HepG2 (cell line): ENCODE measurements around the gene ADAP2. TPM values are rescaled to one million over a fixed set of nuclear protein-coding genes. Genes with fewer than 3 reads are reported as not detected.

Experiments
- ATF1 ChIP-seq: IDR thresholded peaks from 2 replicates; pipeline ENCODE4 v1.6.1; 2016; ENCODE audit warnings: mild to moderate bottlenecking, control low read depth
- ATF7 ChIP-seq, 2 experiments: fragments of 450-650 bp in 1 of 2; sonication (generic) in 1 of 2; formaldehyde crosslinking in 1 of 2; IDR thresholded peaks; 2 replicates each; pipeline versions ENCODE4 v1.4.0 to v1.6.1; 2016 to 2020; ENCODE audit warnings: antibody characterized with exemption in 1 of 2, mild to moderate bottlenecking in 1 of 2, missing genetic modification reagents in 1 of 2
- ATRX ChIP-seq: sonication (generic); formaldehyde crosslinking; IDR thresholded peaks from 2 replicates; pipeline ENCODE4 v1.4.0; 2020; ENCODE audit warnings: missing genetic modification reagents, borderline replicate concordance
- CBX2 ChIP-seq, 2 experiments: fragments of 200-600 bp in 1 of 2; sonication (generic); formaldehyde crosslinking in 1 of 2; IDR thresholded peaks; 2 replicates each; pipeline versions ENCODE4 v1.7.0 to v1.8.1; 2018 to 2022; ENCODE audit warnings: low read depth in 2 of 2, low read length in 1 of 2, mild to moderate bottlenecking in 1 of 2, missing genetic modification reagents in 1 of 2
- IKZF1 ChIP-seq: fragments of 450-650 bp; IDR thresholded peaks from 2 replicates; pipeline ENCODE4 v1.7.1; 2016
- IRF1 ChIP-seq: sonication (generic); formaldehyde crosslinking; IDR thresholded peaks from 2 replicates; pipeline ENCODE4 v1.4.0; 2020; ENCODE audit warnings: low read depth, mild to moderate bottlenecking, missing genetic modification reagents
- KLF12 ChIP-seq: sonication (generic); formaldehyde crosslinking; IDR thresholded peaks from 2 replicates; pipeline ENCODE4 v1.4.0; 2020; ENCODE audit warnings: missing genetic modification reagents, borderline replicate concordance
- MAF1 ChIP-seq: sonication (generic); formaldehyde crosslinking; IDR thresholded peaks from 2 replicates; pipeline ENCODE4 v1.5.0; 2020; ENCODE audit warnings: missing genetic modification reagents, borderline replicate concordance
- MIXL1 ChIP-seq: IDR thresholded peaks from 2 replicates; pipeline ENCODE4 v1.6.1; 2016
- PBX3 ChIP-seq: sonication (generic); formaldehyde crosslinking; IDR thresholded peaks from 2 replicates; pipeline ENCODE4 v1.8.1; 2023; ENCODE audit warnings: missing genetic modification reagents, inconsistent platforms, borderline replicate concordance
- POGZ ChIP-seq: sonication (generic); formaldehyde crosslinking; IDR thresholded peaks from 2 replicates; pipeline ENCODE4 v1.4.0; 2020; ENCODE audit warnings: mild to moderate bottlenecking, missing genetic modification reagents
- PRDM4 ChIP-seq: sonication (generic); formaldehyde crosslinking; IDR thresholded peaks from 2 replicates; pipeline ENCODE4 v1.9.0; 2021; ENCODE audit warnings: missing genetic modification reagents, borderline replicate concordance
- SP140L ChIP-seq: sonication (generic); formaldehyde crosslinking; IDR thresholded peaks from 2 replicates; pipeline ENCODE4 v1.4.0; 2020; ENCODE audit warnings: missing genetic modification reagents, borderline replicate concordance
- TFDP1 ChIP-seq: IDR thresholded peaks from 2 replicates; pipeline ENCODE4 v1.6.1; 2016; ENCODE audit warnings: missing compliant biosample characterization, missing genetic modification reagents, borderline replicate concordance
- ZBTB37 ChIP-seq: sonication (generic); formaldehyde crosslinking; IDR thresholded peaks from 2 replicates; pipeline ENCODE4 v1.4.0; 2020; ENCODE audit warnings: mild to moderate bottlenecking, missing genetic modification reagents
- ZFP1 ChIP-seq: IDR thresholded peaks from 2 replicates; pipeline ENCODE4 v1.6.1; 2016
- ZNF292 ChIP-seq: sonication (generic); formaldehyde crosslinking; IDR thresholded peaks from 2 replicates; pipeline ENCODE4 v1.8.1; 2022; ENCODE audit warnings: mild to moderate bottlenecking, low read depth, missing genetic modification reagents, borderline replicate concordance
- ZNF337 ChIP-seq: sonication (generic); formaldehyde crosslinking; IDR thresholded peaks from 2 replicates; pipeline ENCODE4 v1.5.1; 2020; ENCODE audit warnings: missing genetic modification reagents, low read depth, mild to moderate bottlenecking, borderline replicate concordance
- ZNF616 ChIP-seq: sonication (generic); formaldehyde crosslinking; IDR thresholded peaks from 2 replicates; pipeline ENCODE4 v1.5.0; 2020; ENCODE audit warnings: low read depth, mild to moderate bottlenecking, missing genetic modification reagents
- ZNF75D ChIP-seq: sonication (generic); formaldehyde crosslinking; IDR thresholded peaks from 2 replicates; pipeline ENCODE4 v1.8.1; 2023; ENCODE audit warnings: missing genetic modification reagents, mild to moderate bottlenecking, borderline replicate concordance
- ZNF776 ChIP-seq: sonication (generic); formaldehyde crosslinking; IDR thresholded peaks from 2 replicates; pipeline ENCODE4 v1.4.0; 2020; ENCODE audit warnings: mild to moderate bottlenecking, missing genetic modification reagents
- ZNF777 ChIP-seq: sonication (generic); formaldehyde crosslinking; IDR thresholded peaks from 2 replicates; pipeline ENCODE4 v1.4.0; 2020; ENCODE audit warnings: missing genetic modification reagents
- ZNF891 ChIP-seq: sonication (generic); formaldehyde crosslinking; IDR thresholded peaks from 2 replicates; pipeline ENCODE4 v1.5.0; 2020; ENCODE audit warnings: mild to moderate bottlenecking, missing genetic modification reagents
- polyA plus RNA-seq, 8 experiments: library from polyadenylated mRNA; depleted of rRNA in 3 of 8; stranded (reverse) in 7 of 8; unstranded in 1 of 8; fragments of >200 nt; fragmentation: Illumina TruSeq in 4 of 8; extraction: Trizol in 4 of 8; gene quantifications; 2 replicates each; pipeline versions ENCODE4 v1.2.1 to v1.2.3, GENCODE V29; 2011 to 2016; ENCODE audit warnings: low read depth in 4 of 8, missing spikeins in 1 of 8, mixed read lengths in 1 of 8; ENCODE audit not compliant: insufficient read depth in 1 of 8
- total RNA-seq, 5 experiments: library from RNA; depleted of rRNA; stranded (reverse); fragments of >200 nt; fragmentation: Illumina TruSeq; extraction: Trizol; gene quantifications; 2 replicates each; pipeline ENCODE4 v1.2.3, GENCODE V29; 2016; ENCODE audit warnings: low read depth in 1 of 5

The ADAP2 gene
- total and polyA plus RNA-seq, 2 of the 13 experiments (the other 11 are each of a cell fraction or from before 2014, with no cell fraction given): 0.51 to 0.70 TPM

GRCh38 chr17:30915833-30916611, 5.7 kb upstream of the ADAP2 start (continued):
- TF ChIP-seq ZNF616 (CRISPR knock-in tag) (no peak), ATF7 (IDR thresholded peaks at IDR 0.05) (no peak), ATF7 (CRISPR knock-in tag; IDR thresholded peaks at IDR 0.05) (no peak), ZNF891 (no peak), POGZ (CRISPR knock-in tag) (no peak), ZNF337 (CRISPR knock-in tag) (no peak), PBX3 (CRISPR knock-in tag) (no peak), ZFP1 (CRISPR knock-in tag) (peak; percentile 70; the same call in 1 of the 2 replicates), ATRX (CRISPR knock-in tag) (no peak), ATF1 (peak; percentile 47; the same call in 1 of the 2 replicates), IKZF1 (no peak), MAF1 (CRISPR knock-in tag) (no peak), ZBTB37 (CRISPR knock-in tag) (no peak), ZNF777 (CRISPR knock-in tag) (no peak), ZNF292 (CRISPR knock-in tag) (no peak), ZNF75D (CRISPR knock-in tag) (no peak), KLF12 (CRISPR knock-in tag) (no peak), TFDP1 (CRISPR knock-in tag) (no peak), IRF1 (CRISPR knock-in tag) (no peak), PRDM4 (CRISPR knock-in tag) (no peak), SP140L (CRISPR knock-in tag) (no peak), MIXL1 (CRISPR knock-in tag) (peak; percentile 95), ZNF776 (CRISPR knock-in tag) (no peak), CBX2 (IDR thresholded peaks at IDR 0.05; ENCODE audit: low read depth, low read length) (no peak), CBX2 (CRISPR knock-in tag; IDR thresholded peaks at IDR 0.05; ENCODE audit: low read depth) (no peak)
